ENCODE data around the gene ANKS6. TPM values are rescaled to one million over a fixed set of nuclear protein-coding genes. Genes with fewer than 3 reads are reported as not detected.

Gene ANKS6
- total and polyA plus RNA-seq, 10 of the 15 experiments (the other 5 are each of a cell fraction or from before 2014, with no cell fraction given), result 2.0 to 16.2 (median 6.1) TPM

DNA sequence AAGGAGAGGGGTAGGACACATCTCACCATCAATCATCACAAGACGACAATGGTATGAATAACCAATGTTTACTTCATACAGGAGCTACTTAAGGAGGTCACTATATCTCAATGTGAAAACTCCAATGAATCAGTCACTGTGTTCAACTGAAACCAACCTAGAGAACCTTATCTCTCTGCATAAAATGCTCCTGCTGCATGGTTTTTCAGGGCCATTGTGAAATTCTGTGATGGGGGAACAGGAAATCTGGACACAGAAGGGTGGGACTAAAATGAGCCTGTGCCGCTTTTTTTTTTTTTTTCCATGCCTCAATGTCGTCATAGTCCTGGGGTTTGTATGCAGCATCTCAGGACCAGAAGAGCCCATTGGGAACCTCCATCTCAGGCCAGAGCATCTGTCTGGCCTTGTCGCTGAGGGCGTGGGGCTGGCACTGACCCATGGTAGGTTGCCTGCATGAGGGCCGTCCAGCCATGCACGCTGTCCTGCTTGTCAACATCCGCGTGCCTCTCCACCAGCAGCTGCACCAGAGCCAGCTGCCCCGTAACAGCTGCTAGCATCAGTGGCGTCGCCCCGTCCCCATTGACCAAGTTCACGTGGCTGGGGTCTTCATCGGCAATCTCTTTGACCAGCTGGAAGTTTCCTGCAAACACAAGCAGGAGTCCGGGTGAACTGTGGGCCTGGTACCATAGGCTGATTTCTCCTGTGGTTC lies 12.7 kb downstream of the ANKS6 start:
- H4K20me1 ChIP-seq (ENCODE audit: control insufficient read depth, insufficient read depth), result no peaks in the 10 kb centered on the region
- ChIA-PET SMC1A (ENCODE audit: uncharacterized antibody, unreplicated experiment) (interaction anchor here (1.7 kb wide), 1 partner anchor 8 kb away, joined by 7 read pairs; no protein-coding TSS in a partner anchor), POLR2A (no interaction called here), CTCF (interaction anchor here (1.2 to 1.4 kb wide), 2 partner anchors 247 to 468 kb away, joined by 5 read pairs; no protein-coding TSS in a partner anchor), RAD21 (ENCODE audit: unreplicated experiment) (interaction anchor here (0.6 kb wide), 1 partner anchor 8 kb away, joined by 3 read pairs; no protein-coding TSS in a partner anchor)
- intact Hi-C loops (cut with micrococcal nuclease; ENCODE audit: unreplicated experiment), result no loop called here
- no peaks in the 10 kb centered on the region for H3K36me3 ChIP-seq (ENCODE audit: control insufficient read depth in 2 of 2, insufficient read depth in 2 of 2, low read length in 1 of 2)
- no peak for TF ChIP-seq POLR2A (IDR thresholded peaks at IDR 0.05; ENCODE audit: low read depth, low read length)
- TF ChIP-seq STAT3 (IDR thresholded peaks at IDR 0.05; ENCODE audit: low read depth, low read length), result no peak
- TF ChIP-seq ZNF622 (IDR thresholded peaks at IDR 0.05), result no peak
- TF ChIP-seq RAD21 (IDR thresholded peaks at IDR 0.05; ENCODE audit: insufficient read depth, low read depth, low read length), result no peak
- TF ChIP-seq TCF12 (IDR thresholded peaks at IDR 0.05; ENCODE audit: low read depth, low read length), result no peak
- TF ChIP-seq, protein P1, sequence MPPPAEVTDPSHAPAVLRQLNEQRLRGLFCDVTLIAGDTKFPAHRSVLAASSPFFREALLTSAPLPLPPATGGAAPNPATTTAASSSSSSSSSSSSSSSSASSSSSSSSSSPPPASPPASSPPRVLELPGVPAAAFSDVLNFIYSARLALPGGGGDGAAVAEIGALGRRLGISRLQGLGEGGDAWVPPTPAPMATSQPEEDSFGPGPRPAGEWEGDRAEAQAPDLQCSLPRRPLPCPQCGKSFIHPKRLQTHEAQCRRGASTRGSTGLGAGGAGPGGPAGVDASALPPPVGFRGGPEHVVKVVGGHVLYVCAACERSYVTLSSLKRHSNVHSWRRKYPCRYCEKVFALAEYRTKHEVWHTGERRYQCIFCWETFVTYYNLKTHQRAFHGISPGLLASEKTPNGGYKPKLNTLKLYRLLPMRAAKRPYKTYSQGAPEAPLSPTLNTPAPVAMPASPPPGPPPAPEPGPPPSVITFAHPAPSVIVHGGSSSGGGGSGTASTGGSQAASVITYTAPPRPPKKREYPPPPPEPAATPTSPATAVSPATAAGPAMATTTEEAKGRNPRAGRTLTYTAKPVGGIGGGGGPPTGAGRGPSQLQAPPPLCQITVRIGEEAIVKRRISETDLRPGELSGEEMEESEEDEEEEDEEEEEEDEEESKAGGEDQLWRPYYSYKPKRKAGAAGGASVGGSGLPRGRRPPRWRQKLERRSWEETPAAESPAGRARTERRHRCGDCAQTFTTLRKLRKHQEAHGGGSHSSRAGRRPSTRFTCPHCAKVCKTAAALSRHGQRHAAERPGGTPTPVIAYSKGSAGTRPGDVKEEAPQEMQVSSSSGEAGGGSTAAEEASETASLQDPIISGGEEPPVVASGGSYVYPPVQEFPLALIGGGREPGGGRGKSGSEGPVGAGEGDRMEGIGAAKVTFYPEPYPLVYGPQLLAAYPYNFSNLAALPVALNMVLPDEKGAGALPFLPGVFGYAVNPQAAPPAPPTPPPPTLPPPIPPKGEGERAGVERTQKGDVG (CRISPR knock-in tag; IDR thresholded peaks at IDR 0.05), result no peak
- no peak for TF ChIP-seq SIX5 (IDR thresholded peaks at IDR 0.05; ENCODE audit: low read depth, low read length, severe bottlenecking)
- no peak for TF ChIP-seq WRNIP1 (IDR thresholded peaks at IDR 0.05; ENCODE audit: borderline replicate concordance, low read depth, low read length)
- TF ChIP-seq, protein P2, sequence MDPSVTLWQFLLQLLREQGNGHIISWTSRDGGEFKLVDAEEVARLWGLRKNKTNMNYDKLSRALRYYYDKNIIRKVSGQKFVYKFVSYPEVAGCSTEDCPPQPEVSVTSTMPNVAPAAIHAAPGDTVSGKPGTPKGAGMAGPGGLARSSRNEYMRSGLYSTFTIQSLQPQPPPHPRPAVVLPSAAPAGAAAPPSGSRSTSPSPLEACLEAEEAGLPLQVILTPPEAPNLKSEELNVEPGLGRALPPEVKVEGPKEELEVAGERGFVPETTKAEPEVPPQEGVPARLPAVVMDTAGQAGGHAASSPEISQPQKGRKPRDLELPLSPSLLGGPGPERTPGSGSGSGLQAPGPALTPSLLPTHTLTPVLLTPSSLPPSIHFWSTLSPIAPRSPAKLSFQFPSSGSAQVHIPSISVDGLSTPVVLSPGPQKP (IDR thresholded peaks at IDR 0.05; ENCODE audit: low read depth, low read length), result no peak
- no peak for TF ChIP-seq HCFC1 (IDR thresholded peaks at IDR 0.05; ENCODE audit: low read length)
- no peak overlapping the region for H3K9ac ChIP-seq (ENCODE audit: control insufficient read depth, insufficient read depth, low read length)
- no peaks in the 10 kb centered on the region for H3K27me3 ChIP-seq (replicated peaks in 1 of 2; ENCODE audit: control insufficient read depth in 2 of 2, insufficient read depth in 2 of 2, low read length in 1 of 2)
- ATAC-seq (no peak), DNase-seq (ENCODE audit: low read depth, low spot score) (no peak), FAIRE-seq (no peak)
- in situ Hi-C loops (cut with MboI), result loop anchor here (25.0 kb wide), 1 partner anchor 721 kb away; the partner anchor contains the start of gene NANS
- 88% methylated on average over 15 of the region's 16 CpGs for whole genome bisulfite sequencing (ENCODE audit: insufficient coverage, insufficient replicate concordance, low lambda C conversion rate, missing lambda C conversion rate)
- H3K4me1 ChIP-seq (ENCODE audit: control insufficient read depth, insufficient read depth, low read length), result no peaks in the 10 kb centered on the region
- no TSS peak for BruUV-seq (replicated peaks)
- no peak overlapping the region for H3K4me2 ChIP-seq (ENCODE audit: control insufficient read depth, insufficient read depth)
- no peak overlapping the region for H3K27ac ChIP-seq (ENCODE audit: control insufficient read depth, insufficient read depth)
- H3K9me3 ChIP-seq (replicated peaks; ENCODE audit: control insufficient read depth, insufficient read depth, low read length), result no peaks in the 10 kb centered on the region
- H3K4me3 ChIP-seq, result no peak overlapping the region
- no peak overlapping the region for H2AFZ ChIP-seq (ENCODE audit: control insufficient read depth, low read depth, low read length)
- no peaks in the 10 kb centered on the region for H3K79me2 ChIP-seq (ENCODE audit: control insufficient read depth, insufficient read depth, low read length)
